Measurements from ENCODE around the gene SBNO1.
"Not testable (repeated sequence)": the region's sequence is repeated elsewhere in the genome, so short reads cannot be mapped to it uniquely, and the experiment has no call there.

SBNO1 gene

GRCh38 chr12:123395236-123395635 lies 30.6 kb upstream of the SBNO1 start:
- Mint-ChIP-seq H3K4me3 (no peak overlapping the region), H3K27ac (no peak overlapping the region), H3K36me3 (ENCODE audit: low read depth) (peaks cover 40% of the 10 kb centered on the region), H3K9me3 (no peaks in the 10 kb centered on the region), H3K4me1 (ENCODE audit: low read depth) (peaks cover 15% of the 10 kb centered on the region), H3K27me3 (ENCODE audit: low read depth) (no peaks in the 10 kb centered on the region)

- Mint-ChIP-seq H3K4me1 (ENCODE audit: low read depth) (peaks cover 18% of the 10 kb centered on the region), H3K27me3 (ENCODE audit: low read depth) (no peaks in the 10 kb centered on the region), H3K27ac (no peak overlapping the region), H3K36me3 (ENCODE audit: low read depth) (peaks cover 40% of the 10 kb centered on the region), H3K4me3 (no peak overlapping the region), H3K9me3 (no peaks in the 10 kb centered on the region)
These were observed 29.1 kb upstream of the SBNO1 start for GRCh38 chr12:123393747-123394146.

DNA sequence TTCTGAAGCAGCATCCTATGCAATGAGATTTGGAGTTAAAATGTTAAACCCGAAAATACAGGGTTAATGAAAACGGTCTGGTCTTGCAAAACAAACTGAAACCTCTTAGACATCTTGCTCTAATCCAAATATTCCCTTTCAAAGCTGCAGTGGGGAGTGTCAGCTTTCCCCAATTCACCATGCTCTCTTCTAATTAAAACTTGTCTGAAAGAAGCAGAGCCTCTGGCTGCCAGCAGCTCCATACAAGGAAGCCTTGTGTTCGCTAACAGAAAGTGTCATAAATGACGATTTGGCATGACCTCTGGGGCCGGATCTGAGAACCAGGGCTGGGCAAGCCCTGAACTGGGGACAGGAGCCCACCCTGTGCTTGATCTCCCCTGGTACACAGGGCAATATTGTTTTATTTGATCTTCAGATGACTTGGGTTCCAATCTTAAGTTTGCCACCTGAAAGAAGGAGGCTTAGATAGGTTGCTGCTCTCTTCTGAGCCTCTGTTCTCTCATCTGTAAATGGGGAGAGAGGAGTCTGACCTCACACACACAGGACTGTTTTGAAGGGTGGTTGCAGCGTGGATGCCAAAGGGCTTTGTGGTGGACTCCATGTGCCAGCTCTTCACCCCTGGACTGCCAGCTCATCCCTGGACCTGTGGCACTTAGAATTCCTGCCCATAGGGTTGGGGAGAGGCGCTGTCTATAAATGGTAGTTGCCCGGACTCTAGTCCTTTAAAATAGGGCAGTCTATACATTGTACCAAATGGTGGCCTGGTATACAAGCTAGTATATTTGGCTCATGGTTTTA lies 27.1 kb upstream of the SBNO1 start:
- Mint-ChIP-seq H3K9me3 (no peaks in the 10 kb centered on the region), H3K27me3 (ENCODE audit: low read depth) (no peaks in the 10 kb centered on the region), H3K4me1 (ENCODE audit: low read depth) (peaks cover 33% of the 10 kb centered on the region), H3K36me3 (ENCODE audit: low read depth) (peaks cover 37% of the 10 kb centered on the region), H3K27ac (peak overlapping the region; percentile 19), H3K4me3 (peak overlapping the region; percentile 10)

- H3K36me3 Mint-ChIP-seq (ENCODE audit: low read depth): peaks cover 27% of the 10 kb centered on the region
- no peaks in the 10 kb centered on the region for H3K27me3 Mint-ChIP-seq (ENCODE audit: low read depth)
- H3K4me3 Mint-ChIP-seq: peak overlapping the region; percentile 81
- no peaks in the 10 kb centered on the region for H3K9me3 Mint-ChIP-seq
- peak overlapping the region; percentile 72 for H3K27ac Mint-ChIP-seq
- peaks cover 37% of the 10 kb centered on the region for H3K4me1 Mint-ChIP-seq (ENCODE audit: low read depth)
These were observed 26.1 kb upstream of the SBNO1 start for GRCh38 chr12:123390498-123391426.

DNA sequence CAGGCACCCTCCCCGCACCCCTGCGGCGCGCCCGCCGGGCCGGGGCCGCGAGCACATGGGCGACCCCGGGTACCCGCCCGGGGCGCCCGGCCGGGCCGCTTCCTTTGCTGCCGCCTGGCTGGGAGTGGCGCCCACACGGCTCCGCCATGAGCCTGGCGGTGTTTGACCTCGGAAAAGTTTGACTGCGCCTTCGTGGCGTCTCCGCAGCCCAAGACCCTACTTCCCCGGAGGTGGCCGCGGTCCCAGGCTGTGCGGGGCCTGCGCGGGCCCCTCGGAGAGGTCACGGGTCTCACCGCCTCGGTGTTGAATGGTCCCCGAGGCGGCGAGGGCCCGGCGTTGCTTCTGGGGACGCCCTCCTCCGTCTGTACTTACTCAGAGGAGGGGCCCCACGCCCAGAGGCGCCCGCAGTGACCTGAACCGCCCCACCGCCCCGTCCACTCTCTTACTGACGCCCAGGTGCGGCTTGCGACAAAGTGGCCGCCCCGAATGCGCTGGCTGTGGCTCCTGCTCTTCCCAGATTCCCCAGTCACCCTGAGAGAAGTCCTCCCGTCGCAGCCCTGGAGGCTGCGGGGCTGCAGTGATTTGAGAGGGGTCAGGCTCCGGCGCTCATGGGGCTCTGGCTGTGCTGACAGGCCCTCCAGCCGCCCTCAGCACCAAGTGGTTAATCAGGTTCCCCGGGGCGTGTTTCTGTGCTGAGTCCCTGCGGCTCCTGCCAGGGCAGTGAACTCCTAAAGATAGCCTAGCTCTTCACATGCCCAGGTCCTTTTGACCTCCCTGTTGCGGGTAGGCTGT lies 25.1 kb upstream of the SBNO1 start:
- Mint-ChIP-seq H3K27me3 (ENCODE audit: low read depth) (no peaks in the 10 kb centered on the region), H3K4me1 (ENCODE audit: low read depth) (peaks cover 39% of the 10 kb centered on the region), H3K4me3 (peak overlapping the region; percentile 81), H3K27ac (peak overlapping the region; percentile 72), H3K36me3 (ENCODE audit: low read depth) (peaks cover 23% of the 10 kb centered on the region), H3K9me3 (no peaks in the 10 kb centered on the region)

GRCh38 chr12:123388951-123389559 lies 24.4 kb upstream of the SBNO1 start:
- peaks cover 41% of the 10 kb centered on the region for H3K4me1 Mint-ChIP-seq (ENCODE audit: low read depth)
- no peak overlapping the region for H3K4me3 Mint-ChIP-seq
- no peaks in the 10 kb centered on the region for H3K27me3 Mint-ChIP-seq (ENCODE audit: low read depth)
- peaks cover 21% of the 10 kb centered on the region for H3K36me3 Mint-ChIP-seq (ENCODE audit: low read depth)
- H3K9me3 Mint-ChIP-seq: no peaks in the 10 kb centered on the region
- H3K27ac Mint-ChIP-seq: no peak overlapping the region

GRCh38 chr12:123388177-123388950 lies 23.7 kb upstream of the SBNO1 start:
- peak overlapping the region; percentile 93 for H3K27ac Mint-ChIP-seq
- peak overlapping the region; percentile 80 for H3K4me3 Mint-ChIP-seq
- no peaks in the 10 kb centered on the region for H3K27me3 Mint-ChIP-seq (ENCODE audit: low read depth)
- peaks cover 21% of the 10 kb centered on the region for H3K36me3 Mint-ChIP-seq (ENCODE audit: low read depth)
- H3K4me1 Mint-ChIP-seq (ENCODE audit: low read depth): peaks cover 40% of the 10 kb centered on the region
- no peaks in the 10 kb centered on the region for H3K9me3 Mint-ChIP-seq

DNA sequence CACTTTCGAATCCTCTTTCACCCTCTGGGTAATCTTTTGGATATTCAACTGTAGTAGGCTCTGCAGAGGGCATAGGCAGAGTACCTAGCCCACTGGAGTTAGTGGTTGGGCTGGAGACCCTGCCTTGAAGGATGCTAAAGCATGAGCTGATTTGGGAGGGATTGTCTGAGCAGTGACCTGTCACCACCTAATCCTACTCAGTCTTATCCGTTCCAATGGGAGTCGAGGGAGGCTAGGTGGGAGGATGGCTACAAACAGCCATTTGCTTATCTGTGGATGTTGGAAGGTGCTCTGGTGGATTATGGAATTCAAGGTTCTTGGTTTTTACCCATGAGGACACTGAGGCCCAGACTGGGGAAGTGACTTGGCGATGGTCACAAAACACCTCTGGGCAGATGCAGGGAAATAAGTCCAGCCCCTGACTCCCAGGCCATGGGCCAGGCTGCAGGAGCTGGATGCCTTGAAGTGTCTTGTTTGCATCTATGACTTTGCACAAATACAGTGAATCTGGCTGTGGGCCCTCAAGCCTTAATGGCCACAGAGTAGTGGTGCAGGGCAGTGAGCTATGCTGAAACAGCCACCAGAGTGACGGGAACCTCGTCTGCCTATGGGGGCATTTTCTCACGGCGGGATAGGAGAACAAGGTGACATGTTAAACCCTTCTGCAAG lies 23.0 kb upstream of the SBNO1 start:
- Mint-ChIP-seq H3K9me3 (no peaks in the 10 kb centered on the region), H3K27me3 (ENCODE audit: low read depth) (no peaks in the 10 kb centered on the region), H3K4me1 (ENCODE audit: low read depth) (peaks cover 36% of the 10 kb centered on the region), H3K27ac (peak overlapping the region; percentile 93), H3K4me3 (peak overlapping the region; percentile 80), H3K36me3 (ENCODE audit: low read depth) (peaks cover 19% of the 10 kb centered on the region)

- not testable (repeated sequence) for H3K4me3 Mint-ChIP-seq; H3K27ac Mint-ChIP-seq; H3K27me3 Mint-ChIP-seq (ENCODE audit: low read depth); H3K36me3 Mint-ChIP-seq (ENCODE audit: low read depth); H3K9me3 Mint-ChIP-seq
- peaks cover 30% of the 10 kb centered on the region for H3K4me1 Mint-ChIP-seq (ENCODE audit: low read depth)
These were observed 20.9 kb upstream of the SBNO1 start for GRCh38 chr12:123385536-123385935.

DNA sequence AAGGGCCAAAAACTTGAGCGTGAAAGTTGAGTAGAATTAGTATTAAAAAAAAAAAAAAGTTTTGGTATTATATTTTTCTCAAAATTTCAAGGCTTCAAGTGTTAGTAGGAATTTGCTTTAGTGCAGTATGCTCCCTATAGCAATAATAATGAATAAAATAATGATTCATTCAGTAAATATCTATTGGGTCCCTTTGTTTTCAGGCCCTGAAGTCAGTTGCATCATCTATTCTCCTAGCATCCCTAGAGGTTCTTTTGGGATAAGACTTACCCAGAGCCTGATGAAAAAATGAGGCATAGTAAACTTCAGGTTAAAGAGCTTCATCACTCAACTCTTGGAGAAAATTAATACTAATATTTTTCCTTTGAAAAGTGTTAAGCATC lies 20.3 kb upstream of the SBNO1 start:
- no peak overlapping the region for H3K27ac Mint-ChIP-seq

GRCh38 chr12:123384318-123384993 lies 19.8 kb upstream of the SBNO1 start:
- peak overlapping the region; percentile 57 for H3K27ac Mint-ChIP-seq
- H3K27me3 Mint-ChIP-seq (ENCODE audit: low read depth): no peaks in the 10 kb centered on the region
- no peaks in the 10 kb centered on the region for H3K9me3 Mint-ChIP-seq
- peak overlapping the region; percentile 93 for H3K4me3 Mint-ChIP-seq
- no peaks in the 10 kb centered on the region for H3K36me3 Mint-ChIP-seq (ENCODE audit: low read depth)
- H3K4me1 Mint-ChIP-seq (ENCODE audit: low read depth): peaks cover 23% of the 10 kb centered on the region

More for the DNA sequence above, 20.3 kb upstream of the SBNO1 start:
- H3K36me3 Mint-ChIP-seq (ENCODE audit: low read depth): no peaks in the 10 kb centered on the region
- H3K4me3 Mint-ChIP-seq: peak overlapping the region; percentile 93
- no peaks in the 10 kb centered on the region for H3K27me3 Mint-ChIP-seq (ENCODE audit: low read depth)
- H3K4me1 Mint-ChIP-seq (ENCODE audit: low read depth): peaks cover 25% of the 10 kb centered on the region
- no peaks in the 10 kb centered on the region for H3K9me3 Mint-ChIP-seq

DNA sequence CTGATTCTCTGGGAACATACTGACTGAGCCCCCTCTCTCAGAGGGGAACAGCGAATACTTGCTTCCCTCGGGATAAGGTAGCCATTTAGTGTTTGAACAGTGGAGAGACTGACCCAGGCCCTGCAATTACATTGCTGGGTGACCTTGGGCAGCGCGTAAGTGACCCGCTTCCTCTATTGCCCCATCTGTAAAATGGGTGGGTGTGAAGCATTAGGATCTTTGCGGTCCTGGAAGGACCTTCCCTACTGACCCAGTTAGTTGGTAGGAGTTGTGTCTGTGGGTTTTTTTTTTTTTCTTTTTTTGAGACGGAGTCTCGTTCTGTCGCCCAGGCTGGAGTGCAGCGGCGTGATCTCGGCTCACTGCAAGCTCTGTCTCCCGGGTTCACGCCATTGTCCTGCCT lies 18.0 kb upstream of the SBNO1 start:
- H3K27ac Mint-ChIP-seq: no peak overlapping the region
- no peaks in the 10 kb centered on the region for H3K27me3 Mint-ChIP-seq (ENCODE audit: low read depth)
- no peaks in the 10 kb centered on the region for H3K36me3 Mint-ChIP-seq (ENCODE audit: low read depth)
- no peak overlapping the region for H3K4me3 Mint-ChIP-seq
- H3K9me3 Mint-ChIP-seq: no peaks in the 10 kb centered on the region
- H3K4me1 Mint-ChIP-seq (ENCODE audit: low read depth): peaks cover 17% of the 10 kb centered on the region

All from T-helper 1 cell treated with Interleukin-12 subunit alpha and Interleukin-12 subunit beta and Interleukin-4 antibody, amounts not matched to agents 30 μg/mL and 1 μg/mL, for 36 hours (primary cell).